ENCODE measurements around the gene PIGQ.
A peak's percentile ranks its signal among the peaks of the same experiment; 100 is the strongest.

PIGQ gene

DNA sequence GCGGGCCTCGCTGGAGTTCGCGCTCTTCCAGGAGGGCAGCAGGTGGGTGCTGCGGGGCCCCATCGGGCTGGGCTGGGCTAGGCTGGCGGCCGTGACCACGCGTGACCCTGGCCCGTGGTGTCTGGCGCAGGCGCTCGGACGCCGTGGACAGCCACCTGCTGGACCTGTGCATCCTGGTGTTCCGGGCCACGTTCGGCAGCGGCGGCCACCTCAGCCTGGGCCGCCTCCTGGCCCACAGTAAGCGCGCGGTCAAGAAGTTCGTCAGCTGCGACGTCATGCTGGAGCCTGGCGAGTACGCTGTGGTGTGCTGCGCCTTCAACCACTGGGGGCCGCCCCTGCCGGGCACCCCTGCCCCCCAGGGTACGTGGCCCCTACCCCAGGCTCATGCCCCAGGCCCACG is 17.6 kb upstream of the PIGQ start:
- DNase-seq (ENCODE audit: low spot score), result no peak
- no peaks in the 10 kb centered on the region for H3K4me1 ChIP-seq (ENCODE audit: insufficient read depth, poor library complexity, severe bottlenecking)

DNA sequence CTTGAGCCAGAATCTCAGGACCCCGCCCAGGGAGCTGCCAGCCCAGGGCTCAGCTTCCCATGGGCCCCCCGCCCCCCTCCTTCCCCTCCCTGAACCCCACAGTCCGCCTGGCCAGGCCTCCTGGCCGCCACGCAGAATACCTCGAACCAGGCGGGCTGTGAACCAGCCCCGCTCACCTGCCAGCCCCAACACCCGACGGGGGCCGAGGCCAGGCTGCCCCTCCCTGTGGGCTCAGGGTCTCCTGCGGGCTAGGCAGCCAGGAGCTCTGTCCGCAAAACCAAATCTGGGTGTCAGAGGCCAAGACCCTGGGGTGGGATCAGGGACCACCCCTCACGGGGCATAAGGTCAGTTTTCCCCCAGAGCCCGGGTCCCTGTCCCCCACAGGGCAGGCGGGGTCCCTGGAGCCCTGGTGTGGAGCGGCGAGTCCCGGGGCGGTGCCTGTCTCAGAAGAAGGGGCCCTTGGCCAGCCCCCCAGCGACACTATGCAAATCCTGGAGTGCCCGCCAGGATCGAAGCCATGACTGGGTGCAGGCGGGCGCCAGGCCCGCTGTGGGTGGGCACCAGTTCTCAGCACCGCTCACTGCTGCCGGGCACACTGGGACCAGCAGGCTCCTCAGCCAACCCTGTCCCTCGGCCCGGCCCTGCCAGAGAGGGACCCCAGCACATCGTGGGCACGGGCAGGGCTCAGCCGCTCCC is 16.0 kb upstream of the PIGQ start:
- Histone ChIP-seq H3K9me3 (ENCODE audit: severe bottlenecking) (no peaks in the 10 kb centered on the region), H3K27ac (ENCODE audit: poor library complexity, severe bottlenecking) (peak overlapping the region; percentile 62), H3K4me1 (ENCODE audit: insufficient read depth, poor library complexity, severe bottlenecking) (no peaks in the 10 kb centered on the region), H3K27me3 (ENCODE audit: insufficient read depth, poor library complexity, severe bottlenecking) (peaks cover 6% of the 10 kb centered on the region), H3K4me3 (ENCODE audit: severe bottlenecking) (no peak overlapping the region), H3K36me3 (ENCODE audit: low read depth) (peaks cover 9% of the 10 kb centered on the region)
- ATAC-seq (ENCODE audit: low read depth), result no peak
- TF ChIP-seq, protein P1, sequence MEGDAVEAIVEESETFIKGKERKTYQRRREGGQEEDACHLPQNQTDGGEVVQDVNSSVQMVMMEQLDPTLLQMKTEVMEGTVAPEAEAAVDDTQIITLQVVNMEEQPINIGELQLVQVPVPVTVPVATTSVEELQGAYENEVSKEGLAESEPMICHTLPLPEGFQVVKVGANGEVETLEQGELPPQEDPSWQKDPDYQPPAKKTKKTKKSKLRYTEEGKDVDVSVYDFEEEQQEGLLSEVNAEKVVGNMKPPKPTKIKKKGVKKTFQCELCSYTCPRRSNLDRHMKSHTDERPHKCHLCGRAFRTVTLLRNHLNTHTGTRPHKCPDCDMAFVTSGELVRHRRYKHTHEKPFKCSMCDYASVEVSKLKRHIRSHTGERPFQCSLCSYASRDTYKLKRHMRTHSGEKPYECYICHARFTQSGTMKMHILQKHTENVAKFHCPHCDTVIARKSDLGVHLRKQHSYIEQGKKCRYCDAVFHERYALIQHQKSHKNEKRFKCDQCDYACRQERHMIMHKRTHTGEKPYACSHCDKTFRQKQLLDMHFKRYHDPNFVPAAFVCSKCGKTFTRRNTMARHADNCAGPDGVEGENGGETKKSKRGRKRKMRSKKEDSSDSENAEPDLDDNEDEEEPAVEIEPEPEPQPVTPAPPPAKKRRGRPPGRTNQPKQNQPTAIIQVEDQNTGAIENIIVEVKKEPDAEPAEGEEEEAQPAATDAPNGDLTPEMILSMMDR (IDR thresholded peaks at IDR 0.05; ENCODE audit: poor library complexity, severe bottlenecking), result no peak
- no peak for DNase-seq (ENCODE audit: low spot score)

More for the DNA sequence above, 17.6 kb upstream of the PIGQ start:
- Histone ChIP-seq H3K36me3 (ENCODE audit: low read depth) (peaks cover 12% of the 10 kb centered on the region), H3K27me3 (ENCODE audit: insufficient read depth, poor library complexity, severe bottlenecking) (no peaks in the 10 kb centered on the region), H3K4me3 (ENCODE audit: severe bottlenecking) (no peak overlapping the region), H3K9me3 (ENCODE audit: severe bottlenecking) (no peaks in the 10 kb centered on the region), H3K27ac (ENCODE audit: poor library complexity, severe bottlenecking) (no peak overlapping the region)
- TF ChIP-seq, protein P1 (IDR thresholded peaks at IDR 0.05; ENCODE audit: poor library complexity, severe bottlenecking), result no peak
- no peak for ATAC-seq (ENCODE audit: low read depth)

DNA sequence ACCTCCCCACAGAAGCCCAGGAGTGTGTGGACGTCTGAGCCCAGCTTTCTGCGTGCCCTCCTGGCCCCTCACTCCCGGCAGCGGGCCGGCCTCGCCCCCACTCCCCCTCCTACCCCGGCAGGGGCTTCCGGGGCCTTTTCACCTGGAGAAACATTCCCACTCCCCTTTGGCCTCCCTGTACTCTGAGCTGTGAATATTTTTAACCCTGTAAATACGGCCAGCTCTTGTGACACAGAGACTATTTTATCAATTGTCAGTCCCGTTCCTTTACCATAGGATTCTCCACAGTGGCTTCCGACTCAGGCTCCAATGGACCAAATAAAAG is 15.5 kb upstream of the PIGQ start:
- DNase-seq (ENCODE audit: low spot score) (no peak), ATAC-seq (ENCODE audit: low read depth) (no peak)
- Histone ChIP-seq H3K36me3 (ENCODE audit: low read depth) (peaks cover 9% of the 10 kb centered on the region), H3K27ac (ENCODE audit: poor library complexity, severe bottlenecking) (peak overlapping the region; percentile 62), H3K4me1 (ENCODE audit: insufficient read depth, poor library complexity, severe bottlenecking) (no peaks in the 10 kb centered on the region), H3K9me3 (ENCODE audit: severe bottlenecking) (no peaks in the 10 kb centered on the region), H3K27me3 (ENCODE audit: insufficient read depth, poor library complexity, severe bottlenecking) (peaks cover 11% of the 10 kb centered on the region), H3K4me3 (ENCODE audit: severe bottlenecking) (no peak overlapping the region)
- TF ChIP-seq, protein P1 (IDR thresholded peaks at IDR 0.05; ENCODE audit: poor library complexity, severe bottlenecking), result no peak

DNA sequence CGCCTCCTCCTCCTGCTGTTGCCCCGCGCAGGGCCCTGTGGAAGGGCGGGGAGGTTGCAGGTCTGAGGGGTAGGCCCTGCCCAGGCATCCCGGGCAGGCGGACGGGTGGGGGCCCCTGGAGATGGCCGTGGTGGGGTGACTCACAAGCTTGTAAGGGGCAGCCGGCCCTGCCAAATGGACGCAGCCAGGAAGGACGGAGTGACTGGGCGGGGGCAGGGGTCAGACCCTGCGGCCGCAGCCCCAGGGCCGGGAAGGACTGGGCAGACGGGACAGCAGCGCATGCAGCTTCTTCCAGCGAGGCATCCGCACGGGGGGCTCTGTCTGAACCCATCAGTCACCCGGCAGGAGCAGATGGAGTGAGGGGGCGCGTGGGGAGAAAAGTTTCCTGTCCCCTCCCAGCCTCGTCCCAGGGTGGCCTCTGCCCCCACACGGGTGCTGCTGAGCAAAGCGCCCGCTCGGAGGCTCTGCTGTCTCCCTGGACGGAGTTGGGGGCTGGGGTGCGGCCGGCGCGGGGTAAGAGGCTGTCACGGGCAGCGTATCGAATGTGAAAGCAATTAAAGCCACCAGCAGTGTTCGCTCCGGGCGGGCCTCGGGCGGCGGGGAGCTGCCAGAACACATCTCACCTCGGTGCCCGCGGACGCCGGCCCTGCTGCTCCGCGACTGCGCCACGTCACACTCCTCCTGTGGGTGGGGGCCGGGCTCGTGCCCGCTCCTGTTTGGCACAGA is 15.0 kb upstream of the PIGQ start:
- TF ChIP-seq, protein P1 (IDR thresholded peaks at IDR 0.05; ENCODE audit: poor library complexity, severe bottlenecking), result no peak
- Histone ChIP-seq H3K9me3 (ENCODE audit: severe bottlenecking) (no peaks in the 10 kb centered on the region), H3K27me3 (ENCODE audit: insufficient read depth, poor library complexity, severe bottlenecking) (peaks cover 17% of the 10 kb centered on the region), H3K27ac (ENCODE audit: poor library complexity, severe bottlenecking) (peak overlapping the region; percentile 62), H3K4me3 (ENCODE audit: severe bottlenecking) (peak overlapping the region; percentile 10), H3K4me1 (ENCODE audit: insufficient read depth, poor library complexity, severe bottlenecking) (no peaks in the 10 kb centered on the region), H3K36me3 (ENCODE audit: low read depth) (peaks cover 9% of the 10 kb centered on the region)
- DNase-seq (ENCODE audit: low spot score) (no peak), ATAC-seq (ENCODE audit: low read depth) (peak; percentile 60)
